Stimulated activated CD4-positive, alpha-beta T cell treated with anti-CD3 and anti-CD28 coated beads, Interleukin-1b, Interleukin-23, amount 100 ng/mL, for 4 hours (primary cell): Measurements from ENCODE around the gene SAMM50.

Experiments
- DNase-seq, 2 donors: peaks; one replicate each; pipeline ENCODE4 v3.0.0-alpha.2; 2020; ENCODE audit warnings: low read depth in 2 of 2

SAMM50 gene

DNA sequence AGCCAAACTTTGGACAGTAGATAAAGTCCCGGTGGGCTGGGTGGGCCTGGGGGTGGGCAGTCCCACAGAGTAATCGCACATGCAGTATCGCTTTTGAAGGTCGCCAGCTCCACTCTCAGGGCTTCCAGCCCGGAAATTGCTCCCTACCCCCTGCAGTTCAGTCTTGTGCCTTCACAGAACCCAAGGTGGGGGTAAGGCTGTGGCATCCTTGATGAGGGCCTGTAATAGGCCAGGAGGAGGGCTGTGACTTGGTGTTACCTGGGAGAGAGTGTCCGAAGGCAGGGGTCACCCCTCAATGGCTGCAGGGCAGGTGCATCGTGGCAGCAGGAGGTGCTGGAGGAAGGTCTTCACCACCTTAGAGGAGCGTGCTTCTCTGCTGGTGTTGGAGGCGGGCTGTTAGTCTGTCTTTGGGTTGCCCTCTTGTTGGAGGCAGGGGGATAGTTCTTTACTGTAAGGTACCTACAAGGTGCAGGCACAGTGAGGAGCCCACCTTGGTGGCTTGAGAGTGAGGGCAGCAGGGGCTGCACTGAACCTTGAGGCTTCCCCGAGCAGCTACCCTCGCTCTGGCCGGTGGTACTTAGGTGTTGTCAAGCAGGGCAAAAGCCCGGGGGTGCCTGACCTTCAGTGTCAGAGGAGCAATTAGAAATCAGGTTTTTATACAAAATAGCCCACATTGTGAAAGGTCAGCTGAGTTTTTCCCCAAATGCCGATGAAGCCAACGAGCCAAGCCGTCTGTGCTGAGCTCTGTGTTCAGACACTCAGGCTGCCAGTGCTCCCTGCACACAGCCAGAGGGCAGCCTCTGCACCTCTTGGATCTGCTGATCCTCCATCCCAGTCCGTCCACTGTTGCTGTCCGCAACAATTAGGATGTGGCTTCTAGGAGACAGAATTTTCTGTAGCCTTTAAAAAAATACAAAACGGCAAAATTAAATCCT is 21.9 kb downstream of the SAMM50 start:
- DNase-seq: no peak

DNA sequence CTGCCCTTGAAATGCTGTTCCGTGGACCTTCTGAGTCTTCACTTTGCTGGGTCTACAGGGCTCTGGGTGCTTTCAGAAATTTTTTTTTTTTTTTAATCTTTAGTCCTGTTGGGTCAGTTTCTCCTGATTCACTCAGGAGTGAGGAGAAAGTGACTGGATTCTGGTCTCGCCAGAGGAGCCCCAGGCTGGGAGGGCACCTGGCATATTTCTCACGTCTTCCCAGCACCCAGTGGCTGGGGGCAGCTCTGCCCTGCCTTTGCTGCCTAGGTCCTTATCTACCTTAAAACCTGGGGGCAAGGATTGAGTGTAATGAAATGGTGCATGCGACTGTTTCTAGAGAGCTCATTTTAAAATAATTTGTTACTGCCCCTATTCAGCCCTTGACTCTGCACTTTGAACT is 23.3 kb downstream of the SAMM50 start:
- DNase-seq: no peak

DNA sequence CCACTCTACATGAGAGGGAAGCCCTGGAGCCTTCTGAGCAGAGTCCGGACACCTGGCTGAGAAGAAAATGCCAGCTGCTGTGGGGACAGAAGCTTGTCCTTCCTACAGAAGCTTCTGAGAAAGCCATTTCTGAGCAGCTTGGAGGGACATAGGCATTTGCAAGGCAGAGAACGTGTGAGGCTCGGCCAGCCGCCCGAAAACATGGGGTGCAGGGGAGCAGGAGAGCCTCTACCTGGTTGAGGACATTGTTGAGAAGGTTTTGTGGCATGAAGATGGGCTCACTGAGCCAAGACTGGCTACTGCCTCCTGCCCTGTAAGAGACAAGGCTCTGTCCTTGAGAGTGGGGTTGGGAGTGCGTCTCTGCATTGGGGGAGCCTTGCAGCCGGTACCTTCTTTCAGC is 25.3 kb downstream of the SAMM50 start:
- DNase-seq: no peak

DNA sequence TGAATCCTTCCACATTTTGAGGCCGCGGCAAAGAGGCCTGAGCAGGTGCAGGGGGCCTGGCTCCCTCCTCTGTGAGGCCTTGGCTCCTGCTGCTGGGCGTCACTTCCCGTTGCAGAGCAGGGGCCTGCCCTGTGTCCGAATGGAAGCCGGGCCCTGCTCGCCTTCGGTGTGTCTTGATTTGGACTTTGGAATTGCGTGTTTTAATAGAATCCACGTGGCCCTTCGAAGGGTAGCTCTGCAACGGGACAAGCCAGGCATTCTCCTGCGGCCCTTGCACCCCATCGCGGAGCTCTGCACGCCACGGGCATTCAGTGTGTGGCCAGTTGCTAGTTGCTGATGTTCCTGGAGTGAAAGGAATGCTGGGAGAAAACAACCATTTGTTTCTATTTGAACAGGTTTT is 25.8 kb downstream of the SAMM50 start:
- DNase-seq: no peak

DNA sequence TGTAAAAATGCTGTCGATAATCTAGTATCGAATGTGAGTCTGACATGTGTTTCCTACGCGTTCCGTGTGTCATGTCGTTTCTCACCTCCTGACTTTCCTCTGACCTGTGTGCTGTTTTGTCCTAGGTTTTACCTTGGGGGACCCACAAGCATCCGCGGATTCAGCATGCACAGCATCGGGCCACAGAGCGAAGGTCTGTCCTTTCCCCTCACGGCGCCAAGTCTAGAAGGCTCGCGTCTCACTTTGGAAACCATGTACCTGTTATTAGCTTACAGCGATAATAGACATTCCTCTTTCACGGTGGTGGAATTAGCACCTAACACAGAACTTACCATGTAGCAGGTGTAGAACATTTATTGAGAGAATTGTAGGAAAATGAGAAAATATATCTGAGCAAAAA is 28.6 kb downstream of the SAMM50 start:
- no peak for DNase-seq

DNA sequence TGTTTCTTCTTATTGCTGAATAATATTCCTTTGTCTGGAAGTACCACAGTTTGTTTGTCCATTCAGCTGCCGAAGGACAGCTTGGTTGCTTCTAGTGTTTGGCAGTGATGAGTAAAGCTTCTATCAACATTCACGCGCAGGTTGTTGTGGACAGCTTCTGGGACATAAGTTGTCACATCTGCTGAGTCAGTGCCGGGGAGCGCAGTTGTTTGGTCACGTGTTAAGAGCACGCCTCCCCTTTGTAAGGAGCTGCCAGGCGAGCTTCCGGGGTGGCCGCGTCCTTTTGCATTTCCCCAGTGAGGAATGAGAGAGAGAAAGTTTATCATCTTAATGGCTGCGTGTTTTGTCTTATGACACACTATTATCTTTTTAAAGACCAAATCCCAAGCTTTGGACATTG is 30.3 kb downstream of the SAMM50 start:
- no peak for DNase-seq

DNA sequence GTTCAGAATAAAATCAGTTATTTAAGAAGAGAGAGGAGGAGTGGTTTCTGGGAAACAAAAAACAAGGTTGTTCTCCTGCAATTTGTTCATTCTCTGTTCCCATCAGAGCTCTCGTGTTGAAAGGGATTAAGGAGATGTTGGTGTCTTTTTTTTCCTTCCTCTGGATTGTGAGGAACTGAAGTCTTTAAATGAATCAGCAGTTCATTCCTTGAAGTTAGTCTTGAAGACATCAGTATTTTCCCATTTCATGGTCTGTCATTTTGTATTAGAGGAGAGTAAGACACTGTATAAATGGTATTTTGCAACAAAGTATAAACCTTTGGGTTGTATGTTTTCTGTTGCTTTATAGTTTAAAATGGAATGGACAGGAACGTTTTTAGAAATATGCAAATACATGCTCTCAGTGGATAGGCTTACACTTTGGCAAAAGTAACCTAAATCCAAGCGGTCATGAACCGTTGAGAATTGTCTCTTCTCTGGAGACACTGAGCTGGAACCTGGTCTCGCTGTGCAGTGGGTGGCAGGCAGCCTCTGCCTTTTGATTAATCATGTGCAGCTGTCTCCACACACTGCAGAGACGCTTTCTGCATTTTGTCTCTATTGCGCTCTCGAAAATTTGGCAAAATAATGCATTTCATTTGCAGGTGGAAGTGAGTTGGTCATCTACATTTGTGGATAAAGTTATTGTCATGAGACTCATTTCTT is 33.0 kb downstream of the SAMM50 start:
- DNase-seq: no peak

DNA sequence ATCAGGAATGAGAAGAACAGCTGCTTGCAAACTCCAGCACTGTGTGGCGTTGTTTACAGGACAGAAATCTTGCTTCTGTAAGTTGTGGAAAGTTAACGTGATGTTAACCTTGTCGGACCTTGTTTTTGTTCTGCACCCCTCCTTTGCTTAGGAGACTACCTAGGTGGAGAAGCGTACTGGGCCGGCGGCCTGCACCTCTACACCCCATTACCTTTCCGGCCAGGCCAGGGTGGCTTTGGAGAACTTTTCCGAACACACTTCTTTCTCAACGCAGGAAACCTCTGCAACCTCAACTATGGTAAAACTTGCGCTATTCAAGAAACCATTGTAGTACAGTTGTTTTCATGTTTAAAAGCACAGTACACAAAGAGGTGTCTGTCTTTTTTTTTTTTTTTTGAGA is 33.7 kb downstream of the SAMM50 start:
- DNase-seq: no peak

DNA sequence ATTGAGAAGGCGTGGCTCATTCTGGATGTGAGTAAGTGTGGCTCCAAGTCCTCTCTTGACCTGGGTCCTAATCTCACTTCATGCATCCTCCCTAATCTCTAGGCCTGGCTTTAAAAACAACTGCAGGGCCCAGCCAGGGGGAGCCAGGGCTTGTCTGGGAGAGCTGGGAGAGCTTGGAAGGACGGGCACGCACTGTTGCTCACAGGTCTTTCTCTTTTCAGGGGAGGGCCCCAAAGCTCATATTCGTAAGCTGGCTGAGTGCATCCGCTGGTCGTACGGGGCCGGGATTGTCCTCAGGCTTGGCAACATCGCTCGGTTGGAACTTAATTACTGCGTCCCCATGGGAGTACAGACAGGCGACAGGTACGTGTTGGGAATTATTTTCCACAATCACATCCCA is 34.8 kb downstream of the SAMM50 start:
- no peak for DNase-seq

DNA sequence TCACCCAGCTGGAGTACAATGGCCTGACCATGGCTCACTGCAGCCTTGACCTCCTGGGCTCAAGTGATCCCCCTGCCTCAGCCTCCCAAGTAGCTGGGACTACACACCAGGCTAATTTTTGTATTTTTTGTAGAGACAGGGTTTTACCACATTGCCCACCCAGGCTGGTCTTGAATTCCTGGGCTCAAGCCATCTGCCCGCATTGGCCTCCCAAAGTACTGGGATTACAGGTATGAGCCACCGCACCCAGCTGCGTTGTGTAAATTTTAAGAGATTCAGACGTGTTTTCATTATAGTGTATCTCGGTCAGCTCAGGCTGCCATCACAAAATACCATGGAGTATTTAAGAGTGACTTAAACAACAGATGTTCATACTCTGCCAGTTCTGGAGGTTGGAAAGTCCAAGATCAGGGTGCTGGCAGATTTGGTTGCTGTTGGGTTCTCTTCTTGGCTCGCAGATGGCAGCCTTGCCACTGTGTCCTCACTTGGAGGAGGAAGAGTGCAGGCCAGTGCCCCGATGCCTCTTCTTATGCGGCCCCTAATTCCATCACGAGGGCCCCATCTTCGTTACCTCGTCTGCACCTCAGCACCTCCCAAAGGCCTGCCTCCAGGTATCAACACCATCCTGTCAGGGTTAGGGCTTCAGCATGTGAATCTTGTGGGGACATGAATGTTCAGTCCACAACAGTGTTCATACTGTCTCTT is 36.2 kb downstream of the SAMM50 start:
- DNase-seq: no peak

DNA sequence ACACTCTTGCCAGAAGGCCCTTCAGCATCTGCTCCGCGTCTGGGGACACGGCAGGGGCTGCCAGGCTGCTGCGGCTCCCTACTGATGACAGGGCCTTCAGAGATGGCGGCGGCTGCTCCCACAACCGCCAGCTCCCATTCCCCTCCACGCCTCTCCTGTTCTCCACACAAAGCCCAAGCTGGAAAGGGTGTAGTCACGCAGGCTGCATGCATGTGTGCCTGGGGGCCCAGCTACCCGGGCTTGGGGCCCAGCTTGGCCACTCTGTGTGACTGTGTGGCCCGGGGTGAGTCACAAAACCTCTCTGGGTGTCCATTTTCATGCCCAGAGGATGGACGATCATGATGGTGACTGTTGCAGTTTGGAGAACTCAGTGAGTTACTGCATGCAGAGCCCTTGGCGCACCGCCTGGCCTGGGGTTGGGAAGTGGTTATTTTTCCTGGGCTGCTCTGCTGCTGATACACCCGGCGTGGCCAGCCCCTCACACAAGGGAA is 37.1 kb downstream of the SAMM50 start:
- no peak for DNase-seq

DNA sequence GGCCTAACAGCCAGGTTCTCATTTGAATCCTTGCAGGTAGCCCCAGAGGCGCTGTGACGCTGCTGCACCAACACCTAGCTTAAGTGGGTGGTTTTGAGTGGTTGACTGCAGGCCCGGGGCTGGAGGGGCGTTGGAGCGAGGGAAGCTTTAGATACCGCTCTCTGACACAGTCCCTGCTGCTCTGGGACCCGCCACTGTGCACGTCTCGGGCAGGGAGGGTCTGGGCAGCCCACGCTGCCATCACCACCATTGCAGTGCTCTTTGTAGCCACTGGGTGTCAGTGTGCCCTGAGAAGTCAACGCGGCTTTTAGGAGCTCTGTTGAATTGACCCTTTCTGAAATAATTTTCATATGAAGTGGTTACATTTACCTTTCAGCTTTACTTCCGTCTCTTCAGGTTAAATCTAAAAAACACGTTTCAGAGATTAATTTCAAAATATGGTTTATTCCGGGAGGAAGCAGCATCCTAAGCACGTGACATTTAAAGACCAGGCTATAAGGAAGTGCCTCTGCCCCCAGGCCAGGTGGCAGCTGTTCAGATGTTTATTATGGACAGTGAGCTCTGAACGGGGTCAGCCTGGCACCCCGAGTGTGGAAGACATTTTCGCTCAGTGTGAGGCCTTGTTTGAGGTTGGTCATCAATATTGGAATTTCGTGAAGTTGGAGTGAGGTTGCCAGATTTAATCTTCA is 38.0 kb downstream of the SAMM50 start:
- peak; percentile 37 to 38 for DNase-seq

DNA sequence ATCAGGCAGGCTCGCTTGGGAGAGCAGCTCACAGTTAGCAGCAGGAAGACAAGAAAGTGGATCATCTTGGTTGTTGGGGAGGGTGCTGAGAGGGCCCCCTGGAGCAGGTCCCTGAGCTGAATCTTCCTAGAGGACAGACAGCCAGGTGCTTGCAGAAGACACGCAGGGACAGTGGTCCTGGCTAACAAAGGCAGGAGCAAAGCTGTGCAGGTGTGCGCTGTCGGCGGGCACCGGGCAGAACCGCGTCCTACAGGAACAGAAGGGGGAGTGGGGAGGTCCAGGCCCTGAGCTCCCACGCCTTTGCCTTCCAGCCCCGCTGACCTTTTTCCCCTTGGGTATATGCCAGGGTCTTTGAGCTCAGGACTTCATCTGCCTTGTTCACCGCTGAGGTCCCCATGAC is 38.8 kb downstream of the SAMM50 start:
- no peak for DNase-seq

DNA sequence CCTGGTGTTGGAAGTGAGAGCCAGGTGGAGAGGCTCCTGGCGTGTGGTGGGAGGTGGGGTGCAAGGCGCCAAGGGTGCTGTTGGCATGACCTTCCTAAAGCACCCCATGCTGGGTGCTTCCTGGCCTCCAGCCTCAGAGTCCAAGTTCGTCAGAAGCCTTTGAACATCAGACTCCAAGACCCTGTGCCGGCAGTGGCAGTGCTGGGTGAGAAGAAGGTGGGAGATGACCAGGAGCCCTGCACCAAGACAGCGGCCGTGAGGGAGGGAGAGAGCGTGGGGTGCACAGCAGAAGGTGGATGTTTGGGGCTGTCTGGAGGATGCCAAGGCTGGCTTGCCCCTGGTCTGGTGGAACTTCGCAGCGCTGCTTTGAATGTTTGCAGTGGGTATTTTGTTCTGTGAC is 39.2 kb downstream of the SAMM50 start:
- no peak for DNase-seq

DNA sequence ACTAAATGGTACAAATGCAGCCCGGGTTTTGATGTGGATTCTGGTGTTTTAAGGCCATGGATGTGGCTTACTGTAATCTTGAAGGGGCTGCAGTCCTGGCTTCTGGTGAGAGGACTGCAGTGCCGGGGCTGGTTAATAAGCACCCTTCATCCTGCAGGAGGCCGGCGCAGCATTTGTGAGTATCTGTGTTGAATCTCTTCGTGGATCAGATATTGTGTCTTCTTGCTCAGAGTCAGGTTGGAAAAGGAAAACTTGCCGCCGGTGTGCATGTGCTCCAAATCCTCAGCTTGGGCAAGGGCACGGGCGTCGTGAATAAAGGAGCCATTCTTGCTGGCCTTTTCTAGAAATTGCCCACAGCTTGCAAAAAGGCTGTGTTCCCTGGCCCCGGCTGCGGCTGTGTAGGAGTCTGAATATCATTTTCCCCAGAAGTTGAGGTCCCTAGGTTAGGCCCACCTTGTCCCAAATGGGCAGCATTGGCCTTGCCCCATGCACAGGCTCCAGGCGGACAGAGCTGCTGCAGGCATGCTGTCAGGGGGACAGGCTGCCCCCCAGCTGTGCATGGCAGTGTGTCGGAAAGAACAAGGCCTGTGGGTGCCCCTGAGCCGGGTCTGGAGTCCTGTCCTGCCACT is 39.9 kb downstream of the SAMM50 start:
- no peak for DNase-seq

DNA sequence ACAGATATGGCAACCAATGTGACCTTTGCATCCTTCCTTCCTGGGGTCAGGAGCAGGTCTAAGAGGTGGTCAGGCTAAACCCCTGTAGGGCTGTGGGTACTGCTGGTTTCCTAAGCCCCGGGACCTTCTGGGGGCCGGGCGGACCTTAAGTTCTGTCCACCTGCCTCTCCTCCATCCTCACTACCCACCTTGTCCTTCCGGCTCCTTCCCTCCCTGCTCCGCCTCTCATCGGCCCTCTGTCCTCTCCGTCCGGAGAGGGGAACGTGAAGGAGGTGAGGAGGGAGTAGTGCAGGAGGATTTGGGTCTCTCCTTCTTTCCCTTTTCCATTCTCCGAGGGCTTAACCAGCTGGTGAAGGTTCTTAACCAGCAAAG is 40.5 kb downstream of the SAMM50 start:
- DNase-seq: no peak

DNA sequence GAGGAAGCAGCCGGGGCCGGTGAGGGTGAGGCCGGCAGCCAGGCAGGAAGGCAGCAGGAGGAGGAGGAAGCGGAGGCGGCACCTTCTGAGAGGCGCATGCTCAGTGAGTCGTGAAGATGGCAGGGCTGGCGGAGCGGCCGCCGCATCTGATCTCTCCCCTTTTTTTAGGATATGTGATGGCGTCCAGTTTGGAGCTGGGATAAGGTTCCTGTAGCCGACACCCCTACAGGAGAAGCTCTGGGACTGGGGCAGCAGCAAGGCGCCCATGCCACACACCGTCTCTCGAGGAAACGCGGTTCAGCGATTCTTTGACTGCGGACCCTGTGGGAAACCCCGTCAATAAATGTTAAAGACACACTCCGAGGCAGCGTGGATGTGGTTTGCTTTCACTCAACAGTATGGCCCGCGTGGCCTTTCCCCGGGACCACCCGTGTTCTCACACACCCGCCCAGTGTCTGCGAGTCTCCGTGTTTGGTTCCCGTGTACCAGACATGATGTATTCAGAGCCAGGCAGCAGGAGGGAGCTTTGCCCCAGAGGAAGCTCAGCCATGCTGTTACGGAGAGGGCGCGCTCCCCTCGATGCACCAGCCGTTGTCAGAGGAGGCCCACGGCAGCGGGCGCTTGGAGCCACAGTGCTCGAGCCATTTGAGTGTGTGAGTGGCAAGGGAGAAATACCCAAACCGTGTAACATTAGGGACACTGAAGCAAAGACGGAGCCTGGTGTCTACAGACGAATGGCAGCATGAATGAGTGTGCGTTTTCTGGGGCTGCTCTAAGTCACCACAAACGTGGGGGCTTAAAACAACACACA is 41.1 kb downstream of the SAMM50 start:
- DNase-seq: peak; percentile 57 to 68

DNA sequence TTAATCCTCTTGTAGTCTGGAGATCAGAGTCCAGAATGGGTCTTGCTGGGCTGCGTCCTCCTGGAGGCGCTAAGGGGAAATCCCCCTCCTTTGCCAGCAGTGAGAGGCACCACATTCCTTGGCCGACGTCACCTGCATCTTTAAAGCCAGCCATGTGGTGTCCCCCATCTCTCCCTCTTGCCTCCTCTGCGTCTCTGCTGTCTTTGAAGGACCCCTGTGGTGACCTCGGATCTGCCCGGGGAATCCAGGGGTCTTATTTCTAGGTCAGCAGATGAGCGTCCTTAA is 41.7 kb downstream of the SAMM50 start:
- no peak for DNase-seq

DNA sequence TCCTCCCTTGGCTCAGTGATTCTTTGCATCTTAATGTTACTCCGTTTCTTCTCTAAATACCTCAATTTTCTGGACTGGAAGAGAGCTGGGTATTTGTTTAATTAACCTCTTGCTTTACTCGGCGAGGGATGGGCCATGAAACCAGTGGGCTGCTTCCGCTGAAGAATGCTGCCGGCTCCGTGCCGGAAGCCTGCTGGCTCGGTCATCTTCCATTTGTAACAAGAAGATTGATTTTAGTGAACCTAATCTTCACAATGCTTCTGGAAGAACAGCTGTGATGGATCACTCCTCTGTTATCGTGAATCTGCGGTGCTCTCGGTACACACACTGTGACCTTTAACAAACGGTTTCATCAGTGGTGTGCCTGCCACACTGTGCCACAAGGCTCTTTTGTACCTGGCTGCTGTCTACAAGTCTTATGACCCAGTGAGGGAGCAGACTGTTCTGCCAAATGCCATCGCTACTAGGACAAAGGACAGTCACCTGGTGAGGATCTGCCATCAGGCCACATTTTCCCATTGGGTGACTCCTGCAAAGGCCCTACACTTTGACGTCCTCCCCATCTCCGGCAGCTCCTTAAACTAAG is 43.5 kb downstream of the SAMM50 start:
- no peak for DNase-seq

DNA sequence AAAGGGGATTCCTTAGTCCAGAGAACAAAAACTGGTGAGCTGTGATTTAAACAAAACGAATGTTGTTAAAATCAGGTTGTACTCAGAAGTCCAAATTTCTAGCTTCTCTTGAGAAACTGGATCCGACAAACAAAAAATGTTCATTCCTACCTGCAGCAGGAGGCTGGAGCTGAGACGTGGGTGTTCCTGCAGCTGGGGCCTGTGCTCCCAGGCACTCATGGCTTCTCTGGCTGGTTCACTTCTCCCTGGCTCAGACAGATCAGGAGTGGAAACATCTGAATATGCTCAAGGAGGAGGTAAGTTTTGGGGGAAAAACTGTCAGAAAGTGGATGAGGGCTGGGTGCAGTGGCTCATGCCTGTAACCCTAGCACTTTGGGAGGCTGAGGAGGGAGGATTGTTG is 44.1 kb downstream of the SAMM50 start:
- no peak for DNase-seq
